K562 (cell line): Measurements from ENCODE around the gene PLCB3. TPM values are rescaled to one million over a fixed set of nuclear protein-coding genes. Genes with fewer than 3 reads are reported as not detected.

ENCODE experiments used
- ARID1B ChIP-seq: fragments of 450-650 bp; IDR thresholded peaks from 2 replicates; pipeline ENCODE4 v1.6.1; 2016; ENCODE audit warnings: antibody characterized with exemption, mild to moderate bottlenecking, inconsistent platforms
- MLLT1 ChIP-seq, 2 experiments: fragments of 450-650 bp; IDR thresholded peaks; 2 replicates each; pipeline ENCODE4 v1.6.1; 2016
- PRPF4 ChIP-seq: fragments of 200-400 bp; formaldehyde crosslinking; IDR thresholded peaks from one replicate; pipeline ENCODE4 v1.6.1; 2017; ENCODE audit warnings: low read length, low read depth, mild to moderate bottlenecking; ENCODE audit not compliant: insufficient read depth, poor library complexity, severe bottlenecking
- RHOXF2B ChIP-seq: fragments of 250-450 bp; sonication (Bioruptor Pico); conservative IDR thresholded peaks from 2 replicates; pipeline ENCODE4 v1.5.1; 2021
- RNF219 ChIP-seq: fragments of 250-450 bp; sonication (Bioruptor Pico); IDR thresholded peaks from 2 replicates; pipeline ENCODE4 v1.5.0; 2022; ENCODE audit warnings: mild to moderate bottlenecking
- TCF3 ChIP-seq: sonication (generic); formaldehyde crosslinking; IDR thresholded peaks from 2 replicates; pipeline ENCODE4 v1.4.0; 2020; ENCODE audit warnings: mild to moderate bottlenecking, missing genetic modification reagents
- ZHX1 ChIP-seq: fragments of 150-350 bp; conservative IDR thresholded peaks from 2 replicates; pipeline ENCODE4 v1.6.1; 2014; ENCODE audit warnings: low read length
- polyA plus RNA-seq, 8 experiments: library from polyadenylated mRNA; depleted of rRNA in 4 of 8; stranded (reverse) in 5 of 8; unstranded in 3 of 8; fragments of >200 nt; fragmentation: Nextera tagmentation in 2 of 8; fragmentation: Illumina TruSeq in 1 of 8; extraction: Ambion mirVana in 2 of 8; extraction: Trizol in 1 of 8; gene quantifications; 2 replicates each; pipeline versions ENCODE4 v1.2.1 to v1.2.3, GENCODE V29; 2011 to 2014; ENCODE audit warnings: inconsistent platforms in 1 of 8, missing spikeins in 1 of 8
- total RNA-seq, 7 experiments: library from RNA; depleted of rRNA in 6 of 7; stranded (reverse); fragments of >200 nt in 6 of 7; fragmentation: Illumina TruSeq in 2 of 7; extraction: Trizol in 2 of 7; gene quantifications; 2 replicates each; pipeline versions ENCODE4 v1.2.1 to v1.2.3, GENCODE V29; 2011 to 2021; ENCODE audit warnings: low replicate concordance in 1 of 7
- TF ChIP-seq, protein P1 (sequence below), 2 experiments: fragments of 450-650 bp in 1 of 2; sonication (generic) in 1 of 2; formaldehyde crosslinking in 1 of 2; IDR thresholded peaks in 1 of 2; conservative IDR thresholded peaks in 1 of 2; 2 replicates each; pipeline versions ENCODE4 v1.6.1 to v1.8.1; 2016 to 2023; ENCODE audit warnings: mild to moderate bottlenecking in 2 of 2, moderate library complexity in 2 of 2, inconsistent platforms in 1 of 2, missing genetic modification reagents in 1 of 2
- TF ChIP-seq, protein P2 (sequence below): fragments of 450-650 bp; formaldehyde crosslinking; IDR thresholded peaks from 2 replicates; pipeline ENCODE4 v1.4.0; 2022; ENCODE audit warnings: mild to moderate bottlenecking, moderate library complexity
- TF ChIP-seq, protein P3 (sequence below): sonication (generic); formaldehyde crosslinking; IDR thresholded peaks from 2 replicates; pipeline ENCODE4 v1.8.0; 2022; ENCODE audit warnings: mild to moderate bottlenecking, low read depth, missing genetic modification reagents
- TF ChIP-seq, protein P4 (sequence below): fragments of 450-650 bp; conservative IDR thresholded peaks from 2 replicates; pipeline ENCODE4 v1.6.1; 2016; ENCODE audit warnings: missing genetic modification characterization, low read depth, mild to moderate bottlenecking, missing compliant biosample characterization, moderate library complexity
- TF ChIP-seq, protein P5 (sequence below): fragments of 450-650 bp; IDR thresholded peaks from 2 replicates; pipeline ENCODE4 v1.6.1; 2017; ENCODE audit warnings: mild to moderate bottlenecking, moderate library complexity

Gene PLCB3
- total and polyA plus RNA-seq, 9 of the 15 experiments (the other 6 are each of a cell fraction or from before 2014, with no cell fraction given): 0.31 to 44.8 (median 14.6) TPM

DNA sequence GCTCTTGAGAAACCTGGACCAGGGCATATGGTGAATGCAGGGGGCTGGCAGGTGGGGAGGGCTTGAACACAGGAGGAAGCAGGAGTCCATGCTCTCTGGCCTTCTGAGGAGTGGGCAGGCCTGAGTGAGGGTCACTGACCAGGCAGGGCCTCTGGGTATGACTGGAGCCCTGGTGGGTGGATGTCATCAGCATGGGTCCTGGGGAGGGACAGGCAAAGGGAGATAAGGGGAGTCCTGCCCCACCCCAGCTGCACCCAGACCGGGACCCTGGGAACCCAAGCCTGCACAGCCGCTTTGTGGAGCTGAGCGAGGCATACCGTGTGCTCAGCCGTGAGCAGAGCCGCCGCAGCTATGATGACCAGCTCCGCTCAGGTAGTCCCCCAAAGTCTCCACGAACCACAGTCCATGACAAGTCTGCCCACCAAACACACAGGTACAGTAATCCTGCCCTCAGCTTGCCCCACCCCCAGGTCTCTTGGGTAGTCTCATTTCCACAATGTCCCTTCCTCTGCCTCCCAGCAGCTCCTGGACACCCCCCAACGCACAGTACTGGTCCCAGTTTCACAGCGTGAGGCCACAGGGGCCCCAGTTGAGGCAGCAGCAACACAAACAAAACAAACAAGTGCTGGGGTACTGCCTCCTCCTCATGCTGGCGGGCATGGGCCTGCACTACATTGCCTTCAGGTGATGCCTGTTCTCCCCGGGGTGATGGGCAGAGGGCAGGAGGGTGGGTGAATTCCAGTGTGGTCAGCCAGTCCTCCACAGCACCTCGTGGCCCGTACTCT, 19.0 kb upstream of the PLCB3 start (continued):
- TF ChIP-seq, protein P1, sequence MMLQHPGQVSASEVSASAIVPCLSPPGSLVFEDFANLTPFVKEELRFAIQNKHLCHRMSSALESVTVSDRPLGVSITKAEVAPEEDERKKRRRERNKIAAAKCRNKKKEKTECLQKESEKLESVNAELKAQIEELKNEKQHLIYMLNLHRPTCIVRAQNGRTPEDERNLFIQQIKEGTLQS (IDR thresholded peaks at IDR 0.05): 0 out of 2 replicates have a peak, but pooled peaks have one; percentile 23
- TF ChIP-seq, protein P1 (CRISPR knock-in tag; conservative IDR thresholded peaks at IDR 0.05): no peak
- TF ChIP-seq PRPF4 (no peak), RHOXF2B (no peak), MLLT1 (IDR thresholded peaks at IDR 0.05) (no peak), RNF219 (no peak), ZHX1 (no peak), TCF3 (no peak; the same call in 1 of the 2 replicates), ARID1B (0 out of 2 replicates have a peak, but pooled peaks have one; percentile 26)
- TF ChIP-seq, protein P2, sequence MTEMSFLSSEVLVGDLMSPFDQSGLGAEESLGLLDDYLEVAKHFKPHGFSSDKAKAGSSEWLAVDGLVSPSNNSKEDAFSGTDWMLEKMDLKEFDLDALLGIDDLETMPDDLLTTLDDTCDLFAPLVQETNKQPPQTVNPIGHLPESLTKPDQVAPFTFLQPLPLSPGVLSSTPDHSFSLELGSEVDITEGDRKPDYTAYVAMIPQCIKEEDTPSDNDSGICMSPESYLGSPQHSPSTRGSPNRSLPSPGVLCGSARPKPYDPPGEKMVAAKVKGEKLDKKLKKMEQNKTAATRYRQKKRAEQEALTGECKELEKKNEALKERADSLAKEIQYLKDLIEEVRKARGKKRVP (CRISPR knock-in tag): no peak
- TF ChIP-seq, protein P3, sequence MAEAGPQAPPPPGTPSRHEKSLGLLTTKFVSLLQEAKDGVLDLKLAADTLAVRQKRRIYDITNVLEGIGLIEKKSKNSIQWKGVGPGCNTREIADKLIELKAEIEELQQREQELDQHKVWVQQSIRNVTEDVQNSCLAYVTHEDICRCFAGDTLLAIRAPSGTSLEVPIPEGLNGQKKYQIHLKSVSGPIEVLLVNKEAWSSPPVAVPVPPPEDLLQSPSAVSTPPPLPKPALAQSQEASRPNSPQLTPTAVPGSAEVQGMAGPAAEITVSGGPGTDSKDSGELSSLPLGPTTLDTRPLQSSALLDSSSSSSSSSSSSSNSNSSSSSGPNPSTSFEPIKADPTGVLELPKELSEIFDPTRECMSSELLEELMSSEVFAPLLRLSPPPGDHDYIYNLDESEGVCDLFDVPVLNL (CRISPR knock-in tag): no peak
- TF ChIP-seq, protein P4, sequence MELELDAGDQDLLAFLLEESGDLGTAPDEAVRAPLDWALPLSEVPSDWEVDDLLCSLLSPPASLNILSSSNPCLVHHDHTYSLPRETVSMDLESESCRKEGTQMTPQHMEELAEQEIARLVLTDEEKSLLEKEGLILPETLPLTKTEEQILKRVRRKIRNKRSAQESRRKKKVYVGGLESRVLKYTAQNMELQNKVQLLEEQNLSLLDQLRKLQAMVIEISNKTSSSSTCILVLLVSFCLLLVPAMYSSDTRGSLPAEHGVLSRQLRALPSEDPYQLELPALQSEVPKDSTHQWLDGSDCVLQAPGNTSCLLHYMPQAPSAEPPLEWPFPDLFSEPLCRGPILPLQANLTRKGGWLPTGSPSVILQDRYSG (tag): no peak
- TF ChIP-seq, protein P5, sequence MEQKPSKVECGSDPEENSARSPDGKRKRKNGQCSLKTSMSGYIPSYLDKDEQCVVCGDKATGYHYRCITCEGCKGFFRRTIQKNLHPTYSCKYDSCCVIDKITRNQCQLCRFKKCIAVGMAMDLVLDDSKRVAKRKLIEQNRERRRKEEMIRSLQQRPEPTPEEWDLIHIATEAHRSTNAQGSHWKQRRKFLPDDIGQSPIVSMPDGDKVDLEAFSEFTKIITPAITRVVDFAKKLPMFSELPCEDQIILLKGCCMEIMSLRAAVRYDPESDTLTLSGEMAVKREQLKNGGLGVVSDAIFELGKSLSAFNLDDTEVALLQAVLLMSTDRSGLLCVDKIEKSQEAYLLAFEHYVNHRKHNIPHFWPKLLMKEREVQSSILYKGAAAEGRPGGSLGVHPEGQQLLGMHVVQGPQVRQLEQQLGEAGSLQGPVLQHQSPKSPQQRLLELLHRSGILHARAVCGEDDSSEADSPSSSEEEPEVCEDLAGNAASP: no peak
